Fibroblast of pulmonary artery (primary cell): Measurements from ENCODE around the gene ZBTB16.

ENCODE experiments used
- DNase-seq: peaks from one replicate; pipeline ENCODE4 v3.0.0-alpha.2; 2010; ENCODE audit warnings: low read depth
- H3K4me3 ChIP-seq: replicated peaks from 2 replicates; pipeline ENCODE4 v1.5.1; 2011; ENCODE audit warnings: low read depth, mild to moderate bottlenecking, control low read depth, low read length, moderate library complexity
- TF ChIP-seq, protein P1 (sequence below): IDR thresholded peaks from 2 replicates; pipeline ENCODE4 v1.5.1; 2011; ENCODE audit warnings: mild to moderate bottlenecking, control low read depth, low read length, inconsistent platforms; ENCODE audit errors: missing control alignments

The ZBTB16 gene

DNA sequence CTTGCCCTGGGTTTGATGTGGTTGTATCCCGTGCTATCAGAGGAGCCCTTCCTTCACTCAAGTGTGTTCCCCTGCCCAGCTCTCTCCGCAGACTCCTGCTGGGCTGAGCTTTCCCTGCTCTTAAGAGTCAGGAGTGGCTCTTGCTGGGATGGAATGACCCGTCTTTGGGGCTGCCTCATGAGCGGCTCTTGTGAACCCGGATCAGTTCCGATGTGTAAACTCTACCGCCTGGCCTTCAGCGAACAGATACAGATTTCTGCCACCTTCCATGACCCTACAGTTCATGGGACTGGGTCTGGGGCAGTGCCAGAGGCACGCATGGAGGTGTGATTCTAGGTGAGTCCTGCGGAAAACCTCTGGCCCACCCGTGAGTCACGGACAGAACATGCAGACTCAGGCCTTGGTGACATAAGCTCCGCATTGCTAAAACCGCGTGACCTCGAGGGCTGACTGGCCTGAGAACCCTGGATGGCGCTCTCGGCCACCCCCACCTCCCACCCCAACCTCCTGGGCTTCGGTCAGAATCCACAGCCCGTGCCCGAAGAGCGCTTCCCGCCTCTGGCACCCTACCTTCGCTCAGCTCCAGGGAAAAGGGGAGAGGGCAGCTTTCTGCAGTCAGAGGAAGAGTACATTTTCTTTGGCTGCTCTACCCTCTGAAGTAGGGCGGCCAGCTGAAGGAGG is 1.3 kb upstream of the ZBTB16 start:
- TF ChIP-seq, protein P1, sequence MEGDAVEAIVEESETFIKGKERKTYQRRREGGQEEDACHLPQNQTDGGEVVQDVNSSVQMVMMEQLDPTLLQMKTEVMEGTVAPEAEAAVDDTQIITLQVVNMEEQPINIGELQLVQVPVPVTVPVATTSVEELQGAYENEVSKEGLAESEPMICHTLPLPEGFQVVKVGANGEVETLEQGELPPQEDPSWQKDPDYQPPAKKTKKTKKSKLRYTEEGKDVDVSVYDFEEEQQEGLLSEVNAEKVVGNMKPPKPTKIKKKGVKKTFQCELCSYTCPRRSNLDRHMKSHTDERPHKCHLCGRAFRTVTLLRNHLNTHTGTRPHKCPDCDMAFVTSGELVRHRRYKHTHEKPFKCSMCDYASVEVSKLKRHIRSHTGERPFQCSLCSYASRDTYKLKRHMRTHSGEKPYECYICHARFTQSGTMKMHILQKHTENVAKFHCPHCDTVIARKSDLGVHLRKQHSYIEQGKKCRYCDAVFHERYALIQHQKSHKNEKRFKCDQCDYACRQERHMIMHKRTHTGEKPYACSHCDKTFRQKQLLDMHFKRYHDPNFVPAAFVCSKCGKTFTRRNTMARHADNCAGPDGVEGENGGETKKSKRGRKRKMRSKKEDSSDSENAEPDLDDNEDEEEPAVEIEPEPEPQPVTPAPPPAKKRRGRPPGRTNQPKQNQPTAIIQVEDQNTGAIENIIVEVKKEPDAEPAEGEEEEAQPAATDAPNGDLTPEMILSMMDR: no peak
- DNase-seq: peak; percentile 73
- H3K4me3 ChIP-seq: peak overlapping the region; percentile 59

DNA sequence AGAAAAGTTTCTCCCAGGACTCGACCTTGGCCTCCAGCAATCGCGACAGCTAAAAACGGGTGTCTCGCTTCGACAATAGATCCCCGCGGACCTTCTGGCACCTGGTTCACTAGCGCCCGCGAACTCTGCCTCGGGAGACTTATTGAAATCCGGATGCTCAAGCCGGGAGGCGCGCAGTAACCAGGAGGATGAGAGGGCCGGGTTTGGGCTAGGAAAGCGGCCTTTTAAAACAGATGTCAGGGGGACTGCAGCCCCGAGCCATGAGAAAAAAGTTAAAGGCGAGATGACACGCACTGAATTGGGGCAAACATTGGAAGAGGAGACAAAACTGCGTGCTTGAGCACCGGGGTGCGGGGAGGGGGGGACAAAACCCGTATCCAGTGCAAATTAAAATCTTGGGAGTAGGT is 637 bp upstream of the ZBTB16 start:
- no peak for DNase-seq
- TF ChIP-seq, protein P1: no peak
- peak overlapping the region; percentile 59 for H3K4me3 ChIP-seq

DNA sequence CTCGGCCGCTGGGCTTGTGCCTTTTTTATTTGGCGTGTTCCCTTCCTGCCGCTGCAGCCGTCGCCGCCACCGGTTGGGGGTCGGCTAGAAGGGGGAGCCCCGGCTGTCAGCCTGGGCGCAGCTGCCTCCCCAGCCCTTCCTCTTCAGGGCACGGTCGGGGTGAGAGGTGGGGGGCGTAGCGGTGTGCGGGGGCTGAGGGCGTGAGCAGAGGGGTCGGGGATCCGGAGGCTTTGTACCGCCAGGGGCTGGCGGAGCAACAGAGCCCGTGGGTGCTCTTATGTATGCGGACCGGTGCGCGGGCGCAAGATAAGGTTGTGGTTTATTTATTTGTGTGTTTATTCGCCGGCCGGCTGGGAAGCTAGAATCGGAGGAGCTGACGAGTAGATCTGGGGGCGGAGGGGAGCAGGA is 477 bp downstream of the ZBTB16 start:
- TF ChIP-seq, protein P1: peak; percentile 5
- peak overlapping the region; percentile 92 for H3K4me3 ChIP-seq
- peak; percentile 60 for DNase-seq

DNA sequence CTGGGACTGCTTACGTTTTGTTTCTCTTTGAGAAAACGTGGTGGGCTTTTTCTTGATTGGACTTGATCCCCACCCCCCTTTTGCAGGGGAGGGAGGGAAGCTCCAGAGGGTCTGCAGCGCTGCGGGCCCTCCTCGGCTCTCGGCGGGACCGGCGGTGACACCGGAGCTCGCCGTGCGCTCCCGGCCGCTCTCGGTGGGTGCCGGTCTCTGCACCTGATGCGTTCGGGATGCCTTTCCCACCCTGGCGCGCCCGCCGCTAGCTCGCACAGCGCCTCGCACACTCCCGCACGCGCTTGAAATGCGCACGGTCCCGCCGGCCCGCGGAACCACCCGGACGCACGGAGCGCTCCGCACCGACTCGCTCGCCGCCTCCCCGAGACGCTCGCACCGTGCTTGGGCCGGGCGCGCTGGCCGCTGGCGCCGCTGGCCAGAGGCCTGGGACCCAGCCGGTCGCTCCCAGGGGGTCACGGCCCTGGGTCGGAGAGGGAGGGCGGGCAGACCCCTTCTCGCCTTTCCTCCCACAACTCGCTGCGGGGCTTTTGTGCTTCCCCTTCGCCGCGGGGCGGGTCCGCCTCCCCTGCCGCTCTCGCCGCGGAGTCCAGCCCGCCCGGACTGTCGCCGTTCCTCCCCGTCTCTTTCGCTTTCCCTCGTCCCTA is 1.0 kb downstream of the ZBTB16 start:
- DNase-seq: no peak
- peak overlapping the region; percentile 92 for H3K4me3 ChIP-seq
- TF ChIP-seq, protein P1: no peak

DNA sequence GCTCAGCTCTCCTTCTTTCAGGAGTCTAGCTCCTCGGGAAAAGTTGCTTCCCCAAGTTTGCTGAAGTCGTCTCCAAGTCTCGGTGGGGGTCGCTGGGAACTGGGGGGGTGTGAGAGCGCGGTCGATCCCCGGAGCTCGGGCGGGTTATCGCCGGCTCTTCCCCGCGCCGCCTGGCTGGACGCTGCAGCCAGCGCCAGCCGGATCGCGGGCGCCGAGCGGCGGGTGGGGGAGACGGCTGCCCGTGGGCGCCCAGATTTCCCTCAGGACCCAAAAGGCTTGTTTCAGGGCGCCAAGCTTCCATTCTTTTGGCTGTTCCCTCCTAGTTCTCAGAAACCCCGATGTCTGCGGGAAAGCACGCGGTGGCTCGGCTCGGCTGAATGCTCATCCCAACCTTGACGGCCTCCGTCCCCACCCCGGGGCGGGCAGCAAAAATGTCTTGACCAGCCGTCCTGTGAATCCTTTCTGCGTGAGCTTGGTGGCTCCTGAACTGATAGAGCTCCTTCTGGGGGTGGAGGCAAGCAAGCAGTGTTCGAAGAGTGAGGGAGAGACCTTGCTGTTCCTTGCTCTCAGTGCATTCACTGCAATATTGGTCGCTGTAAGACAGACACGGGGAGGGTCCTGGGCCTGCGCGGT is 1.7 kb downstream of the ZBTB16 start:
- peak; percentile 69 for DNase-seq
- H3K4me3 ChIP-seq: peak overlapping the region; percentile 92
- TF ChIP-seq, protein P1: no peak

DNA sequence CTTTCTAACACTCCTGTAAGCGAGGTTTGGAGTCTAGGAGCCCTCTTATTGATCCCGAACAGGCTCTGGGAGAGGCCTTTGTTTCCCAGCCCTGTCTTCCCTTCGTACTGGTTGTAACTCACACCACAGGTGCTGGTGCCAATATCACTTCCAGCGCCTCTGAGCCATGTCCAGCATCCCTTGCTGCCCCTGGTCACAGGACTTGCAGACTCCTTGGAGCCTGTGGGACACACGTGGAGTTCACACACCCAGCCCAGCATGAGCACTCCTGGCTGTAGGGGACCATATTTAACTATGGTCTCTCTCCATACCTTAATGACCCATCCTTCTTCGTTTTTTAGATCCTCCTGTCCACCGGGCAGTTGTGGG is 2.2 kb downstream of the ZBTB16 start:
- TF ChIP-seq, protein P1: no peak
- H3K4me3 ChIP-seq: peak overlapping the region; percentile 92
- no peak for DNase-seq

DNA sequence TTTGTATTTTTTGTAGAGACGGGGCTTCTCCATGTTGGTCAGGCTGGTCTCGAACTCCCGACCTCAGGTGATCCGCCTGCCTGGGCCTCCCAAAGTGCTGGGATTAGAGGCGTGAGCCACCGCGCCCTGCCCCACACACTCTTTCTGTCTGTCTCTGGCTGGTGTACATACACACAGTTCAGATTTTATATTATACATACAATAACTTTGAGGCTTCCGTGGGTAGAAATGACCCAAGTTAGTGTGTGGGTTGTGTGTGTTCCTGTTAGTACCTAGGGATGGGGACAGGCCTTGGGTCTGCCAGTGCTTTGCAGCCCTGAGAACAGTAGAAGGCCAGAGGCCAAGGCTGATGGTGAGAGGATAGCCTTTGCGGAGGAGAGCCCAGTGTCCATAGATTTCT is 2.8 kb downstream of the ZBTB16 start:
- DNase-seq: no peak
- TF ChIP-seq, protein P1: no peak
- H3K4me3 ChIP-seq: peak overlapping the region; percentile 92
